Mesenchymal stem cell (in vitro differentiated cells and primary cell): ENCODE measurements around the gene CTSA.

Source experiments
- DNase-seq: peaks from one replicate; pipeline ENCODE4 v3.0.0-alpha.2; 2013
- H2AFZ ChIP-seq: one replicate; pipeline ENCODE4 v1.6.1; 2013; ENCODE audit warnings: low read depth, mild to moderate bottlenecking, control low read depth, inconsistent platforms, low read length, moderate library complexity
- H2AK5ac ChIP-seq: 2 replicates; pipeline ENCODE4 v1.6.1; 2013; ENCODE audit warnings: low read length, moderate library complexity, mild to moderate bottlenecking, inconsistent platforms; ENCODE audit not compliant: severe bottlenecking
- H2BK120ac ChIP-seq: one replicate; pipeline ENCODE4 v1.6.1; 2013; ENCODE audit warnings: low read depth, mild to moderate bottlenecking, inconsistent platforms, low read length, moderate library complexity
- H2BK12ac ChIP-seq, 2 experiments: one replicate each; pipeline ENCODE4 v1.6.1; 2013; ENCODE audit warnings: inconsistent platforms in 2 of 2, low read length in 2 of 2, mild to moderate bottlenecking in 2 of 2, moderate library complexity in 2 of 2, control low read depth in 1 of 2
- H2BK15ac ChIP-seq: one replicate; pipeline ENCODE4 v1.6.1; 2013; ENCODE audit warnings: mild to moderate bottlenecking, low read depth, inconsistent platforms; ENCODE audit not compliant: poor library complexity, severe bottlenecking
- H2BK5ac ChIP-seq: 2 replicates; pipeline ENCODE4 v1.6.1; 2013; ENCODE audit warnings: low read depth, mild to moderate bottlenecking, low read length, control low read depth, inconsistent platforms; ENCODE audit not compliant: poor library complexity, severe bottlenecking
- H3K14ac ChIP-seq, 2 experiments: one replicate each; pipeline ENCODE4 v1.6.1; 2013; ENCODE audit warnings: inconsistent platforms in 2 of 2, low read length in 2 of 2, control low read depth in 1 of 2, mild to moderate bottlenecking in 1 of 2, moderate library complexity in 1 of 2
- H3K18ac ChIP-seq, 2 experiments: one replicate each; pipeline ENCODE4 v1.6.1; 2013; ENCODE audit warnings: inconsistent platforms in 2 of 2, low read length in 2 of 2, control low read depth in 1 of 2, low read depth in 1 of 2, mild to moderate bottlenecking in 1 of 2
- H3K23ac ChIP-seq, 2 experiments: one replicate each; pipeline ENCODE4 v1.6.1; 2013; ENCODE audit warnings: inconsistent platforms in 2 of 2, low read length in 2 of 2, mild to moderate bottlenecking in 2 of 2, moderate library complexity in 2 of 2, control low read depth in 1 of 2
- H3K27ac ChIP-seq: 2 replicates; pipeline ENCODE4 v1.5.1; 2013; ENCODE audit warnings: mild to moderate bottlenecking, moderate library complexity, low read length, control low read depth, inconsistent platforms; ENCODE audit not compliant: poor library complexity, severe bottlenecking
- H3K27me3 ChIP-seq, 2 experiments: 2 replicates each; pipeline versions ENCODE4 v1.6.1 to v1.7.0; 2013; ENCODE audit warnings: low read length in 2 of 2, mild to moderate bottlenecking in 2 of 2, moderate library complexity in 2 of 2, control low read depth in 1 of 2, inconsistent platforms in 1 of 2; ENCODE audit not compliant: control insufficient read depth in 1 of 2, insufficient read depth in 1 of 2
- H3K36me3 ChIP-seq, 2 experiments: 2 replicates each; pipeline versions ENCODE4 v1.6.1 to v1.7.0; 2013; ENCODE audit warnings: low read length in 2 of 2, control low read depth in 1 of 2, inconsistent platforms in 1 of 2, low read depth in 1 of 2, mild to moderate bottlenecking in 1 of 2; ENCODE audit not compliant: insufficient read depth in 2 of 2, control insufficient read depth in 1 of 2
- H3K4ac ChIP-seq, 2 experiments: one replicate each; pipeline ENCODE4 v1.6.1; 2013; ENCODE audit warnings: inconsistent platforms in 2 of 2, low read length in 2 of 2, mild to moderate bottlenecking in 2 of 2, moderate library complexity in 2 of 2, control low read depth in 1 of 2, low read depth in 1 of 2
- H3K4me1 ChIP-seq: 2 replicates; pipeline ENCODE4 v1.6.1; 2013; ENCODE audit warnings: low read depth, low read length, control low read depth; ENCODE audit not compliant: control insufficient read depth, insufficient read depth
- H3K4me2 ChIP-seq: 2 replicates; pipeline ENCODE4 v1.6.1; 2013; ENCODE audit warnings: low read length, mild to moderate bottlenecking, inconsistent platforms; ENCODE audit not compliant: poor library complexity, severe bottlenecking
- H3K4me3 ChIP-seq, 2 experiments: 2 replicates each; pipeline versions ENCODE4 v1.5.1 to v1.7.0; 2013; ENCODE audit warnings: low read length in 2 of 2, mild to moderate bottlenecking in 2 of 2, control low read depth in 1 of 2, low read depth in 1 of 2; ENCODE audit not compliant: insufficient read depth in 1 of 2
- H3K79me1 ChIP-seq: replicated peaks from 2 replicates; pipeline ENCODE4 v1.6.1; 2013; ENCODE audit warnings: mild to moderate bottlenecking, control low read depth, low read length, inconsistent platforms; ENCODE audit not compliant: poor library complexity, severe bottlenecking
- H3K9ac ChIP-seq: 2 replicates; pipeline ENCODE4 v1.7.0; 2013; ENCODE audit warnings: mild to moderate bottlenecking, low read length, moderate library complexity
- H3K9me3 ChIP-seq: 2 replicates; pipeline ENCODE4 v1.7.0; 2013; ENCODE audit warnings: mild to moderate bottlenecking, low read length; ENCODE audit not compliant: control insufficient read depth
- H4K8ac ChIP-seq: one replicate; pipeline ENCODE4 v1.6.1; 2013; ENCODE audit warnings: inconsistent platforms, mild to moderate bottlenecking, low read length, moderate library complexity
- H4K91ac ChIP-seq: one replicate; pipeline ENCODE4 v1.6.1; 2013; ENCODE audit warnings: mild to moderate bottlenecking, low read length, inconsistent platforms
- WGBS: methylation state at CpG from one replicate; pipeline ENCODE4 v1.1.7; 2013; ENCODE audit warnings: mixed read lengths; 5-methylcytosine and 5-hydroxymethylcytosine counted together

The CTSA gene

DNA sequence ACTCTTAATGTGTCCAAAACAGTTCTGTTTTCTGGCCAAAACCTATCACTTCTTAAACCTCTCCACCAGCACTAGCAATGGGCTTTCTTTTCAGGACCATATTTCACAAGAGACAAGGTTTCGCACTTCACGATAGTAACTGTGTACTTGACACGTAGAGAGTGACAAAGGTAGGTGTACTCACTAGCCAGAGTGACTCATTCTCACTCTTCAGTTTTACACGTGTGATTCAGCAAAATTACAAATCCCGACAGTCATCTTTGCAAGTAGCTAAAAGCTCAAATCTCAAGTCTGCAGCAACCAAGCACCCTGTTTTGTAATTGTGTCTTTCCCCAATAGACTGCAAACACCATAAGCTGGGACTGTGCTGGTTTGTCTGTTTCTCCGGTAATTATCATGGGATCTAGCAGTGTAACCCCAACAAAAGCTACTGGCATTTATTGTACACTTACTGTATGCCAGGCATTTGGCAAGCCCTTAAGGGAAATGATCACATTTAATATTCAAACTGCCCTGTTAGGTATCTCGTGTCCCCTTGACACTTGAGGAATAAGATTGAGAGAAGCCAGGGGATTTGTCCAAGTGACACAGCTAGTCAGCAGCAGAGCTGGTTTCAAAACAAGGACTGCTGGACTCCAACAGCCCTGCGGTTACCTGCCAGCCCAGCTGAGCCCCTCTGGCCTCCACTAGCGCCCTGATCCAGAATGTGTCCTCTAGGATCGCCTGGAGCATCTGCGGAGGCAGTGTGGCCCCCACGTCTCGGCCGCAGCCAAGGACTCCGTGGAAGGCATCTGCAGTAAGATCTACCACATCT lies 53.2 kb downstream of the CTSA start:
- no peak overlapping the region for H2BK15ac ChIP-seq
- WGBS = 86% methylated on average over 15 of the region's 15 CpGs
- H3K27me3 ChIP-seq = no peaks in the 10 kb centered on the region
- H3K79me1 ChIP-seq = peaks cover 8% of the 10 kb centered on the region
- H3K4me2 ChIP-seq = no peak overlapping the region
- H2BK12ac ChIP-seq = no peak overlapping the region
- H3K4ac ChIP-seq = no peak overlapping the region
- H3K27ac ChIP-seq = no peak overlapping the region
- H3K36me3 ChIP-seq = peaks cover 86 to 88% of the 10 kb centered on the region in 2 experiments
- H3K23ac ChIP-seq = no peak overlapping the region
- H2AK5ac ChIP-seq = peak overlapping the region; percentile 19
- H2AFZ ChIP-seq = no peak overlapping the region
- peak; percentile 39 for DNase-seq
- no peak overlapping the region for H4K8ac ChIP-seq
- no peak overlapping the region for H2BK5ac ChIP-seq
- H3K4me3 ChIP-seq = no peak overlapping the region
- peak overlapping the region; percentile 30 for H3K9ac ChIP-seq
- no peak overlapping the region for H3K14ac ChIP-seq
- H2BK120ac ChIP-seq = no peak overlapping the region
- peaks cover 17% of the 10 kb centered on the region for H3K4me1 ChIP-seq
- H4K91ac ChIP-seq = no peak overlapping the region
- no peaks in the 10 kb centered on the region for H3K9me3 ChIP-seq
- no peak overlapping the region for H3K18ac ChIP-seq

DNA sequence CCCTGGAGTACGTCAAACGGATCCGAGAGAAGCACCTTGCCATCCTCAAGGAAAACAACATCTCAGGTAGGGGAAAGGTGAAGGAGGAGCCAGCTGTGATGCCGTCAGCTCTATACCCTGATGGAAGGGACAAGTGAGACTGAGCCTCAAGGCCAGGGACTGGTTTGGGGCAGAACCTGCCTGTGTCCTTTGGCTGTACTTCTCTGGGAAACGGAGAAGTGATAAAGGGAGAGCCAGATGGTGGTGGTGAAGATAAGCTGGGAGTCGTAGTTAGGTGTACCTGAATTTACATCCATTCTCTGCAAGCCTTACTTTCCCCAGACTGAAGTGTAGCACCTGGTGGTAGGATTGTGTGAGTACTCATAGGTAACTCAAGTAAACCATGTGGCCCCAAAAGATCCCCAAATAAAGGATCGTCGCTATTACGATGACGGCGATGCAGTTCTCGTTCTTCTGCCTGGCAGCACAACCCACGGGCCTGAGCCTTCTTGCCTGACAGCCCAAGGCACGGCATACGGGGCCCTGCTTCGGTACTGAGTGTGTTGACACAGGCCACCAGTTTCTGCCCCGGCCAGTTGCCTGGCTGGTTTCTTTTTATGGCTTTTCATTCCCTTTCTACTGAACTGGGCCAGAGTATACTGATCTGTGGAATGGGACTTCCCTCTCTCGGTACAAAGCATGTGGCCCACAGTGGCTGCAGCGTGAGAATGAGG lies 54.0 kb downstream of the CTSA start:
- no peak overlapping the region for H4K8ac ChIP-seq
- H3K4me2 ChIP-seq = no peak overlapping the region
- H3K14ac ChIP-seq = no peak overlapping the region
- H3K9me3 ChIP-seq = no peaks in the 10 kb centered on the region
- no peak overlapping the region for H3K23ac ChIP-seq
- H3K27me3 ChIP-seq = no peaks in the 10 kb centered on the region
- H3K79me1 ChIP-seq = peaks cover 9% of the 10 kb centered on the region
- no peak overlapping the region for H2BK5ac ChIP-seq
- no peak overlapping the region for H2AFZ ChIP-seq
- peak overlapping the region; percentile 30 for H3K9ac ChIP-seq
- 97% methylated on average over 19 of the region's 19 CpGs for WGBS
- peaks cover 20% of the 10 kb centered on the region for H3K4me1 ChIP-seq
- peak overlapping the region; percentile 62 for H3K27ac ChIP-seq
- H3K18ac ChIP-seq = no peak overlapping the region
- no peak overlapping the region for H2BK12ac ChIP-seq
- H4K91ac ChIP-seq = no peak overlapping the region
- peaks cover 88% of the 10 kb centered on the region in 2 experiments for H3K36me3 ChIP-seq
- no peak overlapping the region for H3K4ac ChIP-seq
- H3K4me3 ChIP-seq = no peak overlapping the region
- no peak for DNase-seq
- H2BK120ac ChIP-seq = no peak overlapping the region
- no peak overlapping the region for H2BK15ac ChIP-seq
- H2AK5ac ChIP-seq = peak overlapping the region; percentile 33

DNA sequence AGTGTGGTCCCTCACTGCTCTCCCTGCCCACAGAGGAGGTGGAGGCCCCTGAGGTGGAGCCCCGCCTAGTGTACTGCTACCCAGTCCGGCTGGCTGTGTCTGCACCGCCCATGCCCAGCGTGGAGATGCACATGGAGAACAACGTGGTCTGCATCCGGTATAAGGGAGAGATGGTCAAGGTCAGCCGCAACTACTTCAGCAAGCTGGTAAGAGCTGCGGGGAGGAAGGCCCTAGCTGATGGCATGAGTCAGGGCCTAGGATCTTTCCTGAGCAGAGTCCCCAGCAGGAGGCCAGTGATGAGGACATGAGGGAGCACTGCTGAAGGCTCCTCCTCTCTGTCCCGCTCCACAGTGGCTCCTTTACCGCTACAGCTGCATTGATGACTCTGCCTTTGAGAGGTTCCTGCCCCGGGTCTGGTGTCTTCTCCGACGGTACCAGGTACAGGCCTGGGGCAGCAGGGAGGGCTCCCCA lies 54.6 kb downstream of the CTSA start:
- Histone ChIP-seq H2AK5ac (peak overlapping the region; percentile 33), H3K4ac (no peak overlapping the region), H2BK120ac (no peak overlapping the region), H3K9me3 (no peaks in the 10 kb centered on the region), H2BK12ac (no peak overlapping the region), H4K8ac (no peak overlapping the region), H2BK15ac (no peak overlapping the region), H3K4me1 (peaks cover 23% of the 10 kb centered on the region), H3K14ac (no peak overlapping the region), H3K27ac (peak overlapping the region; percentile 62), H4K91ac (peak overlapping the region; percentile 21), H2BK5ac (no peak overlapping the region), H3K9ac (peak overlapping the region; percentile 13), H3K4me2 (no peak overlapping the region), H3K4me3 (no peak overlapping the region), H3K79me1 (peaks cover 13% of the 10 kb centered on the region), H2AFZ (no peak overlapping the region), H3K27me3 (no peaks in the 10 kb centered on the region), H3K36me3 (peaks cover 88% of the 10 kb centered on the region in 2 experiments), H3K18ac (peak overlapping the region in 1 of 2 experiments; percentile 42), H3K23ac (no peak overlapping the region)
- DNase-seq = peak; percentile 33
- 90% methylated on average over 13 of the region's 13 CpGs for WGBS
